Fibroblast of mammary gland (primary cell): Measurements from ENCODE around the gene GPR21.
A peak's percentile ranks its signal among the peaks of the same experiment; 100 is the strongest.

ENCODE experiments used
- DNase-seq: peaks from one replicate; pipeline ENCODE4 v3.0.0-alpha.2; 2010; ENCODE audit warnings: low read depth
- H3K4me3 ChIP-seq: 2 replicates; pipeline ENCODE4 v1.5.1; 2011; ENCODE audit warnings: low read depth, mild to moderate bottlenecking, low read length, moderate library complexity; ENCODE audit not compliant: control insufficient read depth
- TF ChIP-seq, protein P1 (sequence below): conservative IDR thresholded peaks from 2 replicates; pipeline ENCODE4 v1.5.1; 2011; ENCODE audit warnings: low read depth, low read length, inconsistent platforms; ENCODE audit not compliant: control insufficient read depth, insufficient read depth

The GPR21 gene, protein sequence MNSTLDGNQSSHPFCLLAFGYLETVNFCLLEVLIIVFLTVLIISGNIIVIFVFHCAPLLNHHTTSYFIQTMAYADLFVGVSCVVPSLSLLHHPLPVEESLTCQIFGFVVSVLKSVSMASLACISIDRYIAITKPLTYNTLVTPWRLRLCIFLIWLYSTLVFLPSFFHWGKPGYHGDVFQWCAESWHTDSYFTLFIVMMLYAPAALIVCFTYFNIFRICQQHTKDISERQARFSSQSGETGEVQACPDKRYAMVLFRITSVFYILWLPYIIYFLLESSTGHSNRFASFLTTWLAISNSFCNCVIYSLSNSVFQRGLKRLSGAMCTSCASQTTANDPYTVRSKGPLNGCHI

DNA sequence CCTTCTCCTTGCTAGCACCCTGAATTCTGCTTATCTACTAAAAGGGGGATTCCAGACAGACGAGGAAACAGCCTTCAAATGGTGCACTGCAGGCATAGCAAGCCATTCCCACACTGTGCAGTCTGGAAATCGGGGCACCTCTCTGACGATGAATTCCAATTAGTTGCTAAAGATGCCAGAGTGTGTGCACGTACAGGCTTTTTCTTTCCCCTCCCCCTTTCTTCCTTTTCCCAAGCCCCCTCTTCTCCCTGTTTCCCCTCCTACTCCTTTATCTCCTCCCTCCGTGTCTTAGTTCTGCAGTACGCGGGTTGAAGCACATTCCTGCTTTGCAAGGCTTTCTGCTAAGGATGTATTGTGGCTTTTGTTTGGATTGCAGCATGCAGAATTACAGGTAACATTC is at the start of gene GPR21:
TSS of gene GPR21 (plus strand) at position 316 of the 400 bp plus-strand sequence. CDS start 900 bp downstream, outside the sequence.
- no peak for DNase-seq
- TF ChIP-seq, protein P1, sequence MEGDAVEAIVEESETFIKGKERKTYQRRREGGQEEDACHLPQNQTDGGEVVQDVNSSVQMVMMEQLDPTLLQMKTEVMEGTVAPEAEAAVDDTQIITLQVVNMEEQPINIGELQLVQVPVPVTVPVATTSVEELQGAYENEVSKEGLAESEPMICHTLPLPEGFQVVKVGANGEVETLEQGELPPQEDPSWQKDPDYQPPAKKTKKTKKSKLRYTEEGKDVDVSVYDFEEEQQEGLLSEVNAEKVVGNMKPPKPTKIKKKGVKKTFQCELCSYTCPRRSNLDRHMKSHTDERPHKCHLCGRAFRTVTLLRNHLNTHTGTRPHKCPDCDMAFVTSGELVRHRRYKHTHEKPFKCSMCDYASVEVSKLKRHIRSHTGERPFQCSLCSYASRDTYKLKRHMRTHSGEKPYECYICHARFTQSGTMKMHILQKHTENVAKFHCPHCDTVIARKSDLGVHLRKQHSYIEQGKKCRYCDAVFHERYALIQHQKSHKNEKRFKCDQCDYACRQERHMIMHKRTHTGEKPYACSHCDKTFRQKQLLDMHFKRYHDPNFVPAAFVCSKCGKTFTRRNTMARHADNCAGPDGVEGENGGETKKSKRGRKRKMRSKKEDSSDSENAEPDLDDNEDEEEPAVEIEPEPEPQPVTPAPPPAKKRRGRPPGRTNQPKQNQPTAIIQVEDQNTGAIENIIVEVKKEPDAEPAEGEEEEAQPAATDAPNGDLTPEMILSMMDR = no peak
- H3K4me3 ChIP-seq = no peak within 1 kb of the TSS

DNA sequence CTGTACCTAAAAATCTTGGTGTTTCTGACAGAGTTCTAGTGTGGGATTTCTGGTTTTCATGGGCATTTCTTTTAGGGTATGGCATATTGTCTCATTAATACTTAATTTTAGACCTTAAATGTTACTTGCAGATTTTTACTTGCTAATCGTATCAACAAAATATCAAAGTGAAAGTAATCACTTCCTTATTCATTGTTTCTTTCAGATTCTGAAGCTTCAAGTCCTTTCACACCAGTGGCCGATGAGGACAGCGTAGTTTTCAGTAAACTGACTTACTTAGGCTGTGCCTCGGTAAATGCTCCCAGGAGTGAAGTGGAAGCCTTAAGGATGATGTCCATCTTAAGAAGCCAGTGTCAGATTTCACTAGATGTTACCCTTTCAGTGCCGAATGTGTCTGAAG is 47.5 kb upstream of the GPR21 start:
- TF ChIP-seq, protein P1 = no peak
- DNase-seq = peak; percentile 17
- no peak overlapping the region for H3K4me3 ChIP-seq

DNA sequence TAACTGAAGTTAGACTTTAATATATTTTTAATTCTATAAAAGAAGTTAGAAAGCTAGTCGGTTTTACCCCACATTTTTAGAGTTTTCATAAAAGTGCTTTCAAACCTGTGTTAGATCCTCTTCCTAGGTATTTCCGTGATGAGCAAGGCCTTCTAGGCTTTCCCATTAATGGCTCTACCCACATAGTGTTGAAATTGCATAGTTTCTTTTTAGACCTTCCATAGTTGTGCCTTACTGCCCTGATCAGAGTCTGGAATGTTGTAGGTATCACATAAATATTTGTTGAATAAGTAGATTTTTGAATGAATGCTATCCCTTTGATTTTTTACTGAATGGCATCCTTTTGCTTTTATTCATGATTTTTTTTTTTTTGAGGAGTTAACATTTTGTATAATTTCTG is 45.3 kb upstream of the GPR21 start:
- H3K4me3 ChIP-seq = no peak overlapping the region
- TF ChIP-seq, protein P1 = no peak
- no peak for DNase-seq

DNA sequence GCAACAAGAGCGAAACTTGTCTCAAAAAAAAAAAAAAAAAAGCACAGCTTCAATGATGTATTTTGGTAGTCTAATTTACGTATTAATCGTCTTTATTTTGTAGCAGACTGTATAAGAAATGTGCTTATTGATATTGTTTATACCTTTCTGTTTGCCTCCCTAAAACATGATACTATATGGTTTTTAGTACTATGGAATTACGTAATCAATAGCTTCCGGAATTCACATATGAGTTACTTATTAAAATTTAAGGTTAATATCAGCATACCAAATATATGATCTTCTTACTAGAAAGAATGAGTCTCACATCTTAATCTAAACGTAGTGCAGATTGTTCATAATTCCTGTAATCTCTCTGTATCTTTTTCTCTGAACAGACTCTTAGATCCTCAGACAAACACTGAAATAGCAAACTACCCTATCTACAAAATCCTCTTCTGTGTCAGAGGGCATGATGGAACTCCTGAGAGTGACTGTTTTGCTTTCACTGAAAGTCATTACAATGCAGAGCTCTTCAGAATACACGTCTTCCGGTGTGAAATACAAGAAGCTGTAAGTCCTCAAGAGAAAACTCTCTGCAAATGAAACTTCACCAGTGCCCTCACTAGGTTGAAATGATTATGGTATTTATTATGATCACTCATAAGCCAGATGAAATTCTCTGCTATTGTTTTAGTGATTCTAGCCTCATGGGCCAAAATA is 44.4 kb upstream of the GPR21 start:
- peak; percentile 10 for DNase-seq
- TF ChIP-seq, protein P1 = no peak
- H3K4me3 ChIP-seq = no peak overlapping the region

DNA sequence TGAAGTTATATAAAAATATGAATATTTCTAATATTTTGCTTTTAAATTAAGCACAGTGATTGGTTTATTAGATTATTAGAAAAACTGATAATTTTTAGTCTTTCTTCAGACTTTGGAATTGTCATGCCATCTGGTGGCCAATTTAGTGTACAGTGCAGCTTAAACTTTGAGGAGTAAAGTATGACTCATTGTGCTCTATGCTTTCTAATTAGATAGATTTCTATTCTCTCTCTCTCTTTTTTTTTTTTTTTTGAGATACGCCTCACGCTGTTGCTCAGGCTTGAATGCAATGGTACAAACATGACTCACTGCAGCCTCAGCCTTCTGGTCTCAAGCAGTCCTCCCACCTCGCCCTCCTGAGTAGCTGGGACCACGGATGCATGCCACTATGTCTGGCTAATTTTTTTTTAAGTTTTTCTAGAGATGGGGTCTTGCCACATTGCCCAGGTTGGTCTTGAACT is 42.1 kb upstream of the GPR21 start:
- TF ChIP-seq, protein P1 = peak; percentile 73
- no peak overlapping the region for H3K4me3 ChIP-seq
- DNase-seq = peak; percentile 95

DNA sequence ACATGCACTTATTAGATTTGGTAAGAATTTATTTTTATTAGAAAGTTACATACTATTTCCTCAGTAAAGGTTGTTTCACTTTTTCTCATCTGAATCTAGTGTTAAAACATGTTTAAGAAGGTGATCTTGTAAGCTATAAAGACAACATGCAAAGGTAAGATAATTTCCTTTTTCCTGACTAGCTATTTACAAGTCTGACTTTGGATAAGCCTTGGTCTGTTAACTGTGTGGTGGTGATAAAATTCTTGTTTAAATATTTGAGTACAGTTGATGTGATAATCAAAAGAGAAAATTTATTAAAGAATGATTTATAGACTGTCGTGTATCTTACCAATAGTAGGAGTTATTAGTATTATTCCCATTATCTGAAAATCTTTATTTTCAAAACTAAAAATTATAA is 36.9 kb upstream of the GPR21 start:
- TF ChIP-seq, protein P1 = no peak
- no peak for DNase-seq
- no peak overlapping the region for H3K4me3 ChIP-seq

DNA sequence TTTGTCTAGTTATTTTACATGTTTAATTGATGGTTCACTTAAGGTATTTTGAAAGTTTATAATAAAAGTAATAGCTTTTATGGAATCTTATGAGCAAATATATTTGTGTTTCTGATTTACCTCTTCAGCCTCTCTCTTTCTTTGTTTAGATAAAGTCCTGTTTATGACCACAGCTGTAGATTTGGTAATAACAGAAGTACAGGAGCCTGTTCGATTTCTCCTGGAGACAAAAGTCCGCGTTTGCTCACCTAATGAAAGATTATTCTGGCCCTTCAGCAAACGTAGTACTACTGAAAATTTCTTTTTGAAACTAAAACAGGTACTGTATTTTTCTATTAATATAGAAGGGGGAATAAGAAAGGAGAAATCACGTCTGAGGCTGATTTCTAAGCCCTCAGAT is 35.0 kb upstream of the GPR21 start:
- DNase-seq = no peak
- H3K4me3 ChIP-seq = no peak overlapping the region
- TF ChIP-seq, protein P1 = no peak
